Measurements from ENCODE around the gene DUS3L.

DUS3L gene

DNA sequence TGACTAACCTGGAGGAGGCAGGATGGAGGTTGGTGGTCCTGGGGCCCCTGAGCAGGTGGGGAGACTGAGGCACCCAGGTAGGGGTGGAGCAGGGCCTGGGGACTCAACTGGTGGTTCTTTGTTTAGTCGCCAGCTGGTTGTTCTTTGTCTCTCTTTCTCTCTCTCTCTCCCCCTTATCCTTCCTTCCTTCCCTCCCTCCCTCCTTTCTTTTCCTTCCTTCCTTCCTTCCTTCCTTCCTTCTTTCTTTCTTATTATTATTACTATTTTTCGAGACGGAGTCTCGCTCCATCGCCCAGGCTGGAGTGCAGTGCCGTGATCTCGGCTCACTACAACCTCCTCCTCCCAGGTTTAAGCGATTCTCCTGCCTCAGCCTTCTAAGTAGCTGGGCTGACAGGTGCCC lies 7.3 kb upstream of the DUS3L start:
- no peak overlapping the region for H3K23ac ChIP-seq (ENCODE audit: low read length)

DNA sequence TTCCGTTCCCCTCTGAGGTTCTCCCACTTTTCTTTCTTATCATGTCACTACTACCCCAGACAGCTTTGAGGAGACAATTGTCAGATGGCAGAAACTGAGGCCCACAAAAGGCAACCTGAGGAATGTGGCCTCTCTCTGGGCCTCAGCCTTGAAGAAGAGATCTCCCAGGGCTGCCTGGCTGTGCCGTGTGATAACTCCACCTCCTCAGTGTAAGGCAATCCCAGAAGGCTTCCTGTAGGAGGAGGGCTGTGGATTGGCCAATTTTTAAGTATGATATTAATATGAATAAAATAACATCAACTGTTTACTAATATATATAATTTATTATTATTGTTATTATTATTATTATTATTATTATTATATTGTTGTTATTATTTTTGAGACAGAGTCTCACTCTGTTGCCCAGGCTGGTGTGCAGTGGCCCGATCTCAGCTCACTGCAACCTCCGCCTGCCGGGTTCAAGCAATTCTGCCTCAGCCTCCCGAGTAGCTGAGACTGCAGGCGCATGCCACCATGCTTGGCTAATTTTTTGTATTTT lies 4.5 kb upstream of the DUS3L start:
- Histone ChIP-seq H2BK5ac (ENCODE audit: low read length) (no peak overlapping the region), H3K79me1 (ENCODE audit: low read length) (no peaks in the 10 kb centered on the region), H2BK120ac (ENCODE audit: low read depth, low read length) (no peak overlapping the region), H3K36me3 (ENCODE audit: control insufficient read depth, insufficient read depth, low read length) (no peaks in the 10 kb centered on the region), H2BK15ac (replicated peaks; ENCODE audit: low read depth) (no peak overlapping the region), H4K8ac (ENCODE audit: low read depth, low read length) (no peak overlapping the region), H3K56ac (ENCODE audit: low read length) (no peak overlapping the region), H3K4me1 (ENCODE audit: control insufficient read depth, low read depth, low read length) (no peaks in the 10 kb centered on the region), H3K27ac (ENCODE audit: low read depth, low read length) (no peak overlapping the region), H3K4me3 (ENCODE audit: low read length) (no peak overlapping the region), H2AK5ac (ENCODE audit: low read length) (no peak overlapping the region), H3K23ac (ENCODE audit: low read length) (no peak overlapping the region), H3K9ac (ENCODE audit: low read length) (no peak overlapping the region), H3K79me2 (ENCODE audit: control insufficient read depth, insufficient read depth, low read length) (no peaks in the 10 kb centered on the region), H3K18ac (ENCODE audit: low read length) (no peak overlapping the region), H3K4me2 (ENCODE audit: low read length) (no peak overlapping the region), H4K5ac (ENCODE audit: low read length) (no peak overlapping the region), H3K27me3 (ENCODE audit: insufficient read depth, low read length, poor library complexity) (no peaks in the 10 kb centered on the region), H3K4ac (ENCODE audit: low read depth, low read length) (no peak overlapping the region)
- WGBS (ENCODE audit: extremely low coverage, insufficient coverage, low lambda C conversion rate), result no CpG with 5 or more reads among the region's 7 CpGs
- no peak for DNase-seq

More for the DNA sequence above, 7.3 kb upstream of the DUS3L start:
- Histone ChIP-seq H3K18ac (ENCODE audit: low read length) (no peak overlapping the region), H3K4me2 (ENCODE audit: low read length) (no peak overlapping the region), H3K79me2 (ENCODE audit: control insufficient read depth, insufficient read depth, low read length) (no peaks in the 10 kb centered on the region), H2BK5ac (ENCODE audit: low read length) (no peak overlapping the region), H3K27ac (ENCODE audit: low read depth, low read length) (no peak overlapping the region), H3K27me3 (ENCODE audit: insufficient read depth, low read length, poor library complexity) (no peaks in the 10 kb centered on the region), H4K8ac (ENCODE audit: low read depth, low read length) (no peak overlapping the region), H3K4me1 (ENCODE audit: control insufficient read depth, low read depth, low read length) (no peaks in the 10 kb centered on the region), H3K56ac (ENCODE audit: low read length) (no peak overlapping the region), H2BK15ac (replicated peaks; ENCODE audit: low read depth) (no peak overlapping the region), H3K4me3 (ENCODE audit: low read length) (no peak overlapping the region), H3K36me3 (ENCODE audit: control insufficient read depth, insufficient read depth, low read length) (no peaks in the 10 kb centered on the region), H2AK5ac (ENCODE audit: low read length) (no peak overlapping the region), H3K4ac (ENCODE audit: low read depth, low read length) (no peak overlapping the region), H3K79me1 (ENCODE audit: low read length) (no peaks in the 10 kb centered on the region), H4K5ac (ENCODE audit: low read length) (no peak overlapping the region), H3K9ac (ENCODE audit: low read length) (no peak overlapping the region), H2BK120ac (ENCODE audit: low read depth, low read length) (no peak overlapping the region)
- DNase-seq, result no peak
- WGBS (ENCODE audit: extremely low coverage, insufficient coverage, low lambda C conversion rate), result no CpG with 5 or more reads among the region's 8 CpGs

DNA sequence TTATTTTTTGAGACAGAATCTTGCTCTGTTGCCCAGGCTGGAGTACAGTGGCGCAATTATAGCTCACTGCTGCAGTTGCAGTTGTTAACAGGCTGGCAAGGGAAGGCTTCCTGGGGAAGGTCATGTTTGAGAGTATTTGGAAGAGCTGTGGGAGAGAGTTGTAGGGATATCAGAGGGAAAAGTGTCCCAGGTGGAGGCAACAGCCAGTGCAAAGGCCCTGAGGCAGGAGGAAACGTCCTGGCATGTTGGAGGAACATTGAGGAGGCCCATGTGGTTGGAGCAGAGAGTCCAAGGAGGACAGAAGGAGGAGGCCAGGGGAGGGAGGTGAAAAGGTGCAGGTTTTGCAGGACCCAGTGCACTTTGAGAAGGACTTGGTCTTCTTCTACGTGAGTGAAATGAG lies 2.2 kb upstream of the DUS3L start:
- no peak overlapping the region for H4K5ac ChIP-seq (ENCODE audit: low read length)
- no peak for DNase-seq
- no peak overlapping the region for H3K18ac ChIP-seq (ENCODE audit: low read length)
- peaks cover 2% of the 10 kb centered on the region for H3K36me3 ChIP-seq (ENCODE audit: control insufficient read depth, insufficient read depth, low read length)
- H4K8ac ChIP-seq (ENCODE audit: low read depth, low read length), result no peak overlapping the region
- H3K27me3 ChIP-seq (ENCODE audit: insufficient read depth, low read length, poor library complexity), result no peaks in the 10 kb centered on the region
- no CpG with 5 or more reads among the region's 3 CpGs for WGBS (ENCODE audit: extremely low coverage, insufficient coverage, low lambda C conversion rate)
- no peak overlapping the region for H3K23ac ChIP-seq (ENCODE audit: low read length)
- no peak overlapping the region for H3K56ac ChIP-seq (ENCODE audit: low read length)
- no peak overlapping the region for H3K27ac ChIP-seq (ENCODE audit: low read depth, low read length)
- no peak overlapping the region for H3K4me3 ChIP-seq (ENCODE audit: low read length)
- peaks cover 2% of the 10 kb centered on the region for H3K4me1 ChIP-seq (ENCODE audit: control insufficient read depth, low read depth, low read length)
- H3K79me1 ChIP-seq (ENCODE audit: low read length), result peaks cover 4% of the 10 kb centered on the region
- H3K9ac ChIP-seq (ENCODE audit: low read length), result no peak overlapping the region
- no peak overlapping the region for H2AK5ac ChIP-seq (ENCODE audit: low read length)
- no peak overlapping the region for H3K4me2 ChIP-seq (ENCODE audit: low read length)
- H2BK15ac ChIP-seq (replicated peaks; ENCODE audit: low read depth), result no peak overlapping the region
- H3K79me2 ChIP-seq (ENCODE audit: control insufficient read depth, insufficient read depth, low read length), result peaks cover 2% of the 10 kb centered on the region
- no peak overlapping the region for H3K4ac ChIP-seq (ENCODE audit: low read depth, low read length)
- no peak overlapping the region for H2BK120ac ChIP-seq (ENCODE audit: low read depth, low read length)
- H2BK5ac ChIP-seq (ENCODE audit: low read length), result no peak overlapping the region

DNA sequence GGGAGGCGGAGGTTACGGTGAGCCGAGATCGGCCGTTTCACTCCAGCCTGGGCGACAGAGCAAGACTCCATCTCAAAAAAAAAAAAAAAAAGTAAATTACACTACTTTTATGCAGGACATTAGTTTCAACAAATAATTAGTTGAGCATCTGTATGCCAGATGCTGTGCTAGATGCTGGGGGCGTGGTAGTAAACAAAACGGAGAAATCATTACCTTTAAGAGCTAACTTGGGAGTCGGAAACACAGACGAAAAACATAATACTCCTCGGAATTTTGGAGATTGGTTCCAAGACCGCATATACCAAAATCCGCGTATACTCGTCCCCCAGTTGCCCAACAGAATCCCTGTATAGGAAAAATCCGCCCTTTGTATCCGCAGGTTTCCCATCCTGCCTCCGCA lies 1.3 kb upstream of the DUS3L start:
- Histone ChIP-seq H3K4me3 (ENCODE audit: low read length) (no peak overlapping the region), H3K79me1 (ENCODE audit: low read length) (peaks cover 4% of the 10 kb centered on the region), H3K4me1 (ENCODE audit: control insufficient read depth, low read depth, low read length) (peaks cover 2% of the 10 kb centered on the region), H2BK120ac (ENCODE audit: low read depth, low read length) (no peak overlapping the region), H3K18ac (ENCODE audit: low read length) (no peak overlapping the region), H2AK5ac (ENCODE audit: low read length) (no peak overlapping the region), H3K23ac (ENCODE audit: low read length) (no peak overlapping the region), H4K8ac (ENCODE audit: low read depth, low read length) (no peak overlapping the region), H3K79me2 (ENCODE audit: control insufficient read depth, insufficient read depth, low read length) (peaks cover 2% of the 10 kb centered on the region), H4K5ac (ENCODE audit: low read length) (no peak overlapping the region), H3K27me3 (ENCODE audit: insufficient read depth, low read length, poor library complexity) (no peaks in the 10 kb centered on the region), H3K36me3 (ENCODE audit: control insufficient read depth, insufficient read depth, low read length) (peaks cover 5% of the 10 kb centered on the region), H3K27ac (ENCODE audit: low read depth, low read length) (no peak overlapping the region), H2BK5ac (ENCODE audit: low read length) (no peak overlapping the region), H2BK15ac (replicated peaks; ENCODE audit: low read depth) (no peak overlapping the region), H3K4me2 (ENCODE audit: low read length) (no peak overlapping the region), H3K9ac (ENCODE audit: low read length) (no peak overlapping the region), H3K56ac (ENCODE audit: low read length) (no peak overlapping the region), H3K4ac (ENCODE audit: low read depth, low read length) (no peak overlapping the region)
- no peak for DNase-seq
- WGBS (ENCODE audit: extremely low coverage, insufficient coverage, low lambda C conversion rate), result no CpG with 5 or more reads among the region's 18 CpGs

DNA sequence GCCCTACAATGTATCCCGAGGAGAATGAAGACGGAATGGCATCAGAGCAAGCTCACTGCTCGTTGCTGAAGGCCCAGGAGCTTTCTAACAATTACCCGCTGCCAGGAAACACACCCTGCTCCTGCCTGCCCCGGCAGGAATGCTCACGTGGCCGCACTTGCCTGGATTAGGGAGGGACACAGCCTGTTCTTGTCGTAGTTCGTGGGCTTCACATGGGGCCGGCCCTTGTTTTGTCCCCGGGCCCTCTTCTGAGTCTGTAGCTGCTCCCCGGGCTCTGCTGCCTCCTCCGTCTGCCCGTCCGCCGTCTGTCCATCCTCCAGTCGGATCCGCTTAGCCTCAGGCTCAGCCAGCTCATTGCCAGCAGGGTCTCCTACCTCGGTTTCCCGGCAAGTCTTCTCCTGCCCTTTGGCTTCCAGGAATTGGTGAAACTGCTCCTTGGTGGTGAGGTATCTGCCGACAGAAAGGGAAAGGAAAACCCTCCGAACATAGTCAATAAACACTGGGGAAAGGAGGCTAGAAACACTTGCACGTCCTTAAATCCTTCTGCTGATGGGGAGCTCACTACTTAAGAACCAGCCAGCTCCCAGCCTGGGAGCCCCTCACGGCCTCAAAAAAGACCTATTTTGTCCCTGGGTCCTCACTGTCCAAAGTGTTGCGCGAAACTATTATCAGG lies 941 bp downstream of the DUS3L start:
- H4K8ac ChIP-seq (ENCODE audit: low read depth, low read length), result no peak overlapping the region
- H3K4ac ChIP-seq (ENCODE audit: low read depth, low read length), result no peak overlapping the region
- peak overlapping the region; percentile 58 for H3K9ac ChIP-seq (ENCODE audit: low read length)
- H3K36me3 ChIP-seq (ENCODE audit: control insufficient read depth, insufficient read depth, low read length), result peaks cover 12% of the 10 kb centered on the region
- H2BK5ac ChIP-seq (ENCODE audit: low read length), result no peak overlapping the region
- peak overlapping the region; percentile 58 for H3K56ac ChIP-seq (ENCODE audit: low read length)
- peak overlapping the region; percentile 55 for H3K4me3 ChIP-seq (ENCODE audit: low read length)
- no peak overlapping the region for H2BK15ac ChIP-seq (replicated peaks; ENCODE audit: low read depth)
- no peak for DNase-seq
- H3K27me3 ChIP-seq (ENCODE audit: insufficient read depth, low read length, poor library complexity), result no peaks in the 10 kb centered on the region
- H3K79me2 ChIP-seq (ENCODE audit: control insufficient read depth, insufficient read depth, low read length), result peaks cover 2% of the 10 kb centered on the region
- no peak overlapping the region for H3K27ac ChIP-seq (ENCODE audit: low read depth, low read length)
- no peak overlapping the region for H2AK5ac ChIP-seq (ENCODE audit: low read length)
- H3K79me1 ChIP-seq (ENCODE audit: low read length), result peaks cover 4% of the 10 kb centered on the region
- peak overlapping the region; percentile 74 for H3K4me2 ChIP-seq (ENCODE audit: low read length)
- H3K18ac ChIP-seq (ENCODE audit: low read length), result no peak overlapping the region
- H4K5ac ChIP-seq (ENCODE audit: low read length), result no peak overlapping the region
- no CpG with 5 or more reads among the region's 26 CpGs for WGBS (ENCODE audit: extremely low coverage, insufficient coverage, low lambda C conversion rate)
- peaks cover 2% of the 10 kb centered on the region for H3K4me1 ChIP-seq (ENCODE audit: control insufficient read depth, low read depth, low read length)
- H2BK120ac ChIP-seq (ENCODE audit: low read depth, low read length), result no peak overlapping the region
- no peak overlapping the region for H3K23ac ChIP-seq (ENCODE audit: low read length)

DNA sequence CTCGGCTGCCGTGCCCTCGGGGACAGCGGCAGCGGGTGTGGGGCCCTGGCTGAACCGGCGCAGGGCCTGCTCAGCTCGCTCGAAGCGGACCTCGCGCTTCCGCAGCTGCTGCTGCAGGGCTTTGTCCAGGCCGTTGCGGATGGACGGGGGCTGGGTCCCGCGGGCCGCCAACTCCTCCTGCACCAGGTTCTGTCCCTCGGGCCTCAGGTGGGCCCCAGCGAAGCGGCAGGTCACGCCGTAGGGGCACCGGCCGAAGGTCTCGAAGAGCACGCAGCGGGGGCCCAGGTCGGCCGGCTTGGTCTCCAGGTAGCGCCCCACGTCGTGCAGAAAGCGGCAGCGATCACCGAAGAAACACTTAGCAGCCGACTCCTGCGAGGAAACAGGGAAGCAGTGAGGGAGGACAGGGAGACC lies 1.6 kb downstream of the DUS3L start:
- Histone ChIP-seq H2AK5ac (ENCODE audit: low read length) (no peak overlapping the region), H3K36me3 (ENCODE audit: control insufficient read depth, insufficient read depth, low read length) (peaks cover 12% of the 10 kb centered on the region)
- no CpG with 5 or more reads among the region's 39 CpGs for WGBS (ENCODE audit: extremely low coverage, insufficient coverage, low lambda C conversion rate)

More for the DNA sequence above, 1.6 kb downstream of the DUS3L start:
- H3K27ac ChIP-seq (ENCODE audit: low read depth, low read length), result no peak overlapping the region
- no peak overlapping the region for H2BK120ac ChIP-seq (ENCODE audit: low read depth, low read length)
- peaks cover 4% of the 10 kb centered on the region for H3K79me1 ChIP-seq (ENCODE audit: low read length)
- peaks cover 2% of the 10 kb centered on the region for H3K4me1 ChIP-seq (ENCODE audit: control insufficient read depth, low read depth, low read length)
- H4K5ac ChIP-seq (ENCODE audit: low read length), result no peak overlapping the region
- no peak overlapping the region for H3K9ac ChIP-seq (ENCODE audit: low read length)
- DNase-seq, result no peak
- H3K18ac ChIP-seq (ENCODE audit: low read length), result no peak overlapping the region
- no peak overlapping the region for H2BK15ac ChIP-seq (replicated peaks; ENCODE audit: low read depth)
- H4K8ac ChIP-seq (ENCODE audit: low read depth, low read length), result no peak overlapping the region
- peaks cover 2% of the 10 kb centered on the region for H3K79me2 ChIP-seq (ENCODE audit: control insufficient read depth, insufficient read depth, low read length)
- H3K23ac ChIP-seq (ENCODE audit: low read length), result no peak overlapping the region
- no peak overlapping the region for H3K4ac ChIP-seq (ENCODE audit: low read depth, low read length)
- H3K27me3 ChIP-seq (ENCODE audit: insufficient read depth, low read length, poor library complexity), result no peaks in the 10 kb centered on the region
- no peak overlapping the region for H3K56ac ChIP-seq (ENCODE audit: low read length)
- no peak overlapping the region for H3K4me2 ChIP-seq (ENCODE audit: low read length)
- no peak overlapping the region for H2BK5ac ChIP-seq (ENCODE audit: low read length)
- H3K4me3 ChIP-seq (ENCODE audit: low read length), result no peak overlapping the region
